ENCODE data around the gene DNMT3A.

DNA sequence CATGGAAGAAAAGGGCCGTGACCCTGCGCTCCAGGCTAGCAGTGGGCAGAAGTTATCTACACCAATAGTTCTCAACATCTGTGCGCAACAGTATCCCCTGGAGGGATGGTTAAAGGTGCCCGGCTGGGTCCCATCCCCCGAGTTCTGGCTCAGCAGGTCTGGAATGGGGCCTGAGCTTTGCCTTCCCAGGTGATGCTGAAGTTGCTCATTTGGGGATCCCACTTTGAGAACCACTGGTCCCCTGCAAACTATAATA, 31.1 kb downstream of the DNMT3A start:
- TF ChIP-seq POLR2A (IDR thresholded peaks at IDR 0.05; ENCODE audit: low read length) (no peak), GATA1 (IDR thresholded peaks at IDR 0.05; ENCODE audit: low read depth, low read length) (no peak)
